ENCODE data around the gene ANXA8.
"Not testable (repeated sequence)": the region's sequence is repeated elsewhere in the genome, so short reads cannot be mapped to it uniquely, and the experiment has no call there.

ANXA8 gene

DNA sequence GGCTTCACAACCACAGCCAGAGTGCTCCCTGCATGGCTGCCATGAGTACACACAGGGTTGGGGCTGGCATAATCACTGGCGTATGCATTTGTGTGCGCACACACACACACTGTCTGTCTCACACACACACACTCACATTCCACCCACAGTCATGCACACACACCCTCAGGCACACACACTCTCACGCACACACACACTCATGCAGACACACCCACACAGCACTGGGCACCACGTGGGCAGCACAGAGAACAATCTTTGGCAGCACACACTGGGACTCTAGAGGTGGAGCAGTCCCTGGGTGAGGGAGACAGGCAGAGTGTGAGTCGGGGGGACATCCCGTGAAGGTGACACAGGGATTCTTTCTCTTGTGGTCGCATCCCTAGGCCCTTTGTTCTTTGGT is 10.4 kb downstream of the ANXA8 start:
- H3K4me3 Mint-ChIP-seq; H3K27me3 Mint-ChIP-seq; H3K4me1 Mint-ChIP-seq (ENCODE audit: low read depth); H3K9me3 Mint-ChIP-seq; intact Hi-C loops (cut with micrococcal nuclease); H3K27ac Mint-ChIP-seq; H3K36me3 Mint-ChIP-seq (ENCODE audit: low read depth): not testable (repeated sequence)

DNA sequence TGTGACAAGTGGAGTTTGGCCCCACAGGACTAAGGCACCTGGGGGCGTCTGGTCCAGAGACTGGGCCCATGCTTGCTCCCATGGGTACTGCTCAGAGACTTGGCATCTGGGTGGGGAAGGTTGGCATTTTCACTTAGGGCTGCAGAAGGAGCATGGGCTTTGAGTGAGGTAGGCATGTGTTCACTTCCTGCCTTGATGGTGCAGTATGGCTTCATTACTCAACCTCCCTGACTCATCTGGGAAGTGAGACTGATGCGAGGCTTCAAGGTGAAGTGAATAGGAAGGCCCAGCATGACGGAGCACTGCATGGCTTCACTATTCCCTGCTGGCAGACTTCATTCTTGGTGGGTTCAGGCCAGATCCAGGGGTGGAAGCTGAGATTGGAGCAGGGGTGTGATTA is 11.3 kb downstream of the ANXA8 start:
- H3K27me3 Mint-ChIP-seq; H3K9me3 Mint-ChIP-seq; H3K4me1 Mint-ChIP-seq (ENCODE audit: low read depth); H3K4me3 Mint-ChIP-seq; H3K36me3 Mint-ChIP-seq (ENCODE audit: low read depth); H3K27ac Mint-ChIP-seq; intact Hi-C loops (cut with micrococcal nuclease): not testable (repeated sequence)

DNA sequence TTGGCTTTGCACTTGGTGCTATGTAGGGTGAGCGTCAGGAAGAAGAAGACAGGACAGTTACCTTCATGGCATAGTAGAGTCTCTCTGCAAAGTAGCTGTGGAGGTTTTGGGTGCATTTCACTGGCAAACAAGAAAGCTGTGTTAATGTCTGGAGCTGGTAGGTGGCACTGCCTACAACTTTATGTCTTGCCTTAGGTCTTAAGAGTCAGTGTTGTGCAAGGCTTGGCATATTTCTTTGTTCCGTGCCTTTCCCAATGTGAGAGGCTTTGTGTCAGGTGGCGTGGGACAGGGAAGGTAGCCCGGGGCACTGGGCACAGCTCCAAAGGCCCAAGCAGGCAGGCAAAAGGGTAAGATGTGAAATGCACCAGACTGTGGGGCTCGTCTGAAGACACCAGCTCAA is 11.8 kb downstream of the ANXA8 start:
- not testable (repeated sequence) for H3K4me3 Mint-ChIP-seq, H3K27ac Mint-ChIP-seq, H3K27me3 Mint-ChIP-seq

DNA sequence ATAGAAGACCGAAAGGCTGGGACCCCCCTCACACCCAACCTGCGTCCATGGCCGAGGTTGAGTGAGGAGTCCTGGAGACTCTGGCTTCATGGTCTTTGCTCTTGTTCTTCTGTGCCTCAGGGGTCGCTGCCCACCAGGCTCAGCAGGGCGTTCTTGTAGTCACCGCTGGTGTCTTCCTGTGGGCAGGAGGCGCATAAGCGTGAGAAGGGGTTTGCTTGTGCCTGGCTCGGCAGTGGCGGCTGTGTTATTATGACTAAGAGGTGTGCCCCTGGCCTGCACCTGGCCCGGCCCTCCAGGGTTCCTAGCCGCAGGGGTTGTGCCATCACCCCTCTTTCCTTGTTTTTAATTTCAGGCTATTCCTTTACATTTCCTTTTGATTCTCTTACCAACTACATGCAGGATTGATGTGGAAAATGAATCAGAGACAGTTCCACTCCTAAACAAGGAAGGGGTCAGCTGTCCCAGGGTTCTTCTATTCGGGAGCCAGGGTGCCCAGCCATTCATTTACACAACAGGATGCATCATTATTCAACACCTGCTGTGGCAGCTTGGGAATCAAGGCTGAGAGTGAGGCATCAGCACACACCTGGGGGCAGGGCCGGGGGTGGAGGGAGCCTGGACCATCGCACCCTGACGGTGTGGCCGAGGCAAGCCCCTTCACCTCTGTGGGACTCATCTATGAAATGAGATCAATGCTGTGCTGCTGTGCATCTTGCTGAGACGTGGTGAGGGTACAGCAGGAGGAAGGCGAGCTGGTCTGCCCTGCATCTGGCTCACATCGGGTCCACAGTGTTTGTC is 15.0 kb downstream of the ANXA8 start:
- intact Hi-C loops (cut with micrococcal nuclease); H3K4me1 Mint-ChIP-seq (ENCODE audit: low read depth); H3K4me3 Mint-ChIP-seq; H3K36me3 Mint-ChIP-seq (ENCODE audit: low read depth); H3K27me3 Mint-ChIP-seq; H3K9me3 Mint-ChIP-seq; H3K27ac Mint-ChIP-seq: not testable (repeated sequence)

More for the DNA sequence above, 11.8 kb downstream of the ANXA8 start:
- H3K36me3 Mint-ChIP-seq (ENCODE audit: low read depth); H3K9me3 Mint-ChIP-seq; H3K4me1 Mint-ChIP-seq (ENCODE audit: low read depth); intact Hi-C loops (cut with micrococcal nuclease): not testable (repeated sequence)

DNA sequence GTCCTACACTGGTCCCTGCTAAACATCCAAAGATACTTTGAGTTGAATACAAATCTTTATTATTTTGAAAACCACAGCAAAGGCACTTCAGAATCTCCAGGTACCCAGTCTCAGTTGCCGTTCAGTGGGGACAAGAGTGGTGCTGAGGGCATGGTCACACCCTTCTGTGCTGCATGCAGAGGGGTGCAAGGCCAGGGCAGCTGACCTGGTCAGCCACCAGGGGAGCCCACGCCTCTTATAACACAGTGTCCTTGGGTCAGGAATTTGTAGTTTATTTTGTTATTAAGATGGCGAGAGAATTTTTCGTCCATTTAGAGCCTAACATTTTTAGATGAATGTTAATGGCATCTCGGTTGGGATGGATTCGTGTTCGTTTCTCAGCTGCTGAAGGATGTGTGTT is 16.0 kb downstream of the ANXA8 start:
- H3K4me3 Mint-ChIP-seq; H3K36me3 Mint-ChIP-seq (ENCODE audit: low read depth); H3K4me1 Mint-ChIP-seq (ENCODE audit: low read depth); H3K27me3 Mint-ChIP-seq; intact Hi-C loops (cut with micrococcal nuclease); H3K9me3 Mint-ChIP-seq; H3K27ac Mint-ChIP-seq: not testable (repeated sequence)

DNA sequence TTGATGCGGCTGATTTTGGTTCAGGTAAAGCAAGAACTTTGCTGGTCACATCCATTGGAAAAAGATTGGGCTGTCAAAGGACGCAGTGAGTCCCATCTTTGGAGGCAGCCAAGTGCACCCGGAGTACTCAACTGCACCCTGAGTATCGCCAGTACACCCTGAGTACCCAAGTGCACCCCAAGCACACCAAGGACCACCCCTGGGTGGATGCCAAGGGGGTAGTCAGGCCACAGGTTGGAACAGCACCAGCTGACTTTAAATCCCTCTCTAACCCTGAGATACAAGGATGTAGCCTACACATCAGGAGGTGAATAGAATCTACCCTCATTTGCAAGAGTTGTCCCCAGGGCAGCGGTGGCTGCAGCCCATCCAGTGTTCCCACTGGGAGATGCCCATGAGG is 16.5 kb downstream of the ANXA8 start:
- H3K27me3 Mint-ChIP-seq; H3K4me1 Mint-ChIP-seq (ENCODE audit: low read depth); H3K4me3 Mint-ChIP-seq; H3K9me3 Mint-ChIP-seq; intact Hi-C loops (cut with micrococcal nuclease); H3K27ac Mint-ChIP-seq; H3K36me3 Mint-ChIP-seq (ENCODE audit: low read depth): not testable (repeated sequence)

DNA sequence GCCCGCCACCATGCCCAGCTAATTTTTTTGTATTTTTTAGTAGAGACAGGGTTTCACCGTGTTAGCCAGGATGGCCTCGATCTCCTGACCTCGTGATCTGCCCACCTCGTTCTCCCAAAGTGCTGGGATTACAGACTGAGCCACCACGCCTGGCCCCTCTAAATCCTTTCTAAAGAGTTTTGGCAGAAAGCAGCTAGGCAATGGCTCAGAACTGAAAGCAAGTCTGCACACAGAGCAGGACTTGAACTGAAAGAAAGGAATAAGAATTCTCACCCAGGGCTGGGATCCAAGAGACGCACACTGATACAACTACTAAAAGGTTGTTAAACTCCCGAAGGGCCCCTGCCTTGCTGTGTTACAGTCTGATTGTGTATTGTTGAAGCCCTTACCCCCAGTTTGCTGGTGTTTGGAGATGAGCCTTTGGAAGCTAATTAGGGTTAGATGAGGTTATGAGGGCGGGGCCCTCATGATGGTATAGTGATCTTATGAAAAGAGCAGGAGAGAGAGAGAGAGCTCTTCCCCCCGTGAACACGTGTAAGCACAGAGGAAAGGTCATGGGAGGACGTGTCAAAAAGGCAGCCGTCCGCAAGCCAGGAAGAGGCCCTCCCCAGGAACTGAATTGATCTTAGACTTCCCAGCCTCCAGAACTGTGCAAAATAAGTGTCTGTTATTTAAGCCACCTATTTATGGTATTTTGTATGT is 18.5 kb downstream of the ANXA8 start:
- H3K4me1 Mint-ChIP-seq (ENCODE audit: low read depth); H3K4me3 Mint-ChIP-seq; H3K36me3 Mint-ChIP-seq (ENCODE audit: low read depth); H3K27ac Mint-ChIP-seq; intact Hi-C loops (cut with micrococcal nuclease); H3K9me3 Mint-ChIP-seq: not testable (repeated sequence)
- peaks cover 10% of the 10 kb centered on the region for H3K27me3 Mint-ChIP-seq

DNA sequence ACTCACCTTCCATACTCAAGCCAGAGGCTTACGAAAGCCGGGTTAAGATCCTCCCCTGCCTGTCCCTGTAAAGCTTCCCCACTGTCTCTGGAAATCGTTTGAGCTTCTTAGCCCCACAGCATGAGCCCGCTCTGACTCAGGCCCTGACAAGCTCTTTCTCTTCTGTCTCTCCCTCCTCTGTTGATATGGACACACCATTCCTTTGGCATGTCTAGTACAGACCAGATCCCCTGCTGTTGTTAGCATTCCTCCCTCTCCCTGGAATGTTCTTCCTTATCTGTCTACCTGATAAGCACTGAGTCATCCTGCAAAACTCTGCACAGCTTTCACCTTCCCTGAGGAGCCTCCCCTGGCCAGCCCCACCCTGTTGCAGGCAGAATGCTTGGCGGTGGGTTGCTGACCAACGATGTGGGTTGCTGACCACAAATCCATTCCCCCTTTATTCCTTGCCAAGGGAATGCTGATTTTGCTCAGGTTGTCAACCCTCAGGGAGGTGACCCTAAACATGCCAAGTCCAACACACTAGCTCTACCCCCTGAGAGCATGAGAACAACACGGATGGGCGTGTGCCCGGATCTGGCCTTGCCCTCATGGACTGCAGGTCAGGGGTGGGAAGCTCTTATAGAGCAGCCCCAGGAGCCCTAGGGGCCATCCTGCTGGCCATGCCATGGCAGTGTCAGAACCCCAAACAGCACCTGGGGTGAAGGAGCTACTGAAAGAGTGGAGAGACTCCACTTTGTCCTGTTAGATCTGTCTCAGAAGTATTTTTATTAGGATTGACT is 21.1 kb downstream of the ANXA8 start:
- H3K27me3 Mint-ChIP-seq, result peaks cover 14% of the 10 kb centered on the region
- H3K4me1 Mint-ChIP-seq (ENCODE audit: low read depth); intact Hi-C loops (cut with micrococcal nuclease); H3K9me3 Mint-ChIP-seq; H3K36me3 Mint-ChIP-seq (ENCODE audit: low read depth); H3K27ac Mint-ChIP-seq; H3K4me3 Mint-ChIP-seq: not testable (repeated sequence)

DNA sequence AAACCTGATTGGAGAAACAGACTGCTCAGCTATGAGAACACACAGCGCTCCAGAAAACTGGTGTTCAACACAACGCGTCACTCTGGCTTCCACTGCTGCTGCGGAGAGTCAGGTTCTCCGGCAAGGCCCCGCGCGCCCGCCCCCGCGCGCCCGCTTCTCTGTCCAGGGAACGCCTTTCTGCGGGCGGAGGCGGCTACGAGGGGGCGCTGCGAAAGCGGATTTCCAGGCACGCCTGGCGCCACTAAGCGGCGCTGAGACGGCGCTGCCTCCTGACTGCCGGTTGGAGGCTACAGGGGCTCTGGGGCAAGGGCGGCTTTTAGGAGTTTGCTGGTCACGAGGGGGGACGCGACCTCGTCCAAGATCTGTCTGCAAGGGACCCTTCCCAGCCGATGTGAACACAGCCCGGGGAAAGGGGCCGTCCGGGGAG is 22.6 kb downstream of the ANXA8 start:
- H3K4me1 Mint-ChIP-seq (ENCODE audit: low read depth); H3K36me3 Mint-ChIP-seq (ENCODE audit: low read depth); H3K9me3 Mint-ChIP-seq; intact Hi-C loops (cut with micrococcal nuclease): not testable (repeated sequence)
- H3K27me3 Mint-ChIP-seq, result peaks cover 14% of the 10 kb centered on the region
- peak overlapping the region; percentile 67 for H3K27ac Mint-ChIP-seq
- peak overlapping the region; percentile 72 for H3K4me3 Mint-ChIP-seq

DNA sequence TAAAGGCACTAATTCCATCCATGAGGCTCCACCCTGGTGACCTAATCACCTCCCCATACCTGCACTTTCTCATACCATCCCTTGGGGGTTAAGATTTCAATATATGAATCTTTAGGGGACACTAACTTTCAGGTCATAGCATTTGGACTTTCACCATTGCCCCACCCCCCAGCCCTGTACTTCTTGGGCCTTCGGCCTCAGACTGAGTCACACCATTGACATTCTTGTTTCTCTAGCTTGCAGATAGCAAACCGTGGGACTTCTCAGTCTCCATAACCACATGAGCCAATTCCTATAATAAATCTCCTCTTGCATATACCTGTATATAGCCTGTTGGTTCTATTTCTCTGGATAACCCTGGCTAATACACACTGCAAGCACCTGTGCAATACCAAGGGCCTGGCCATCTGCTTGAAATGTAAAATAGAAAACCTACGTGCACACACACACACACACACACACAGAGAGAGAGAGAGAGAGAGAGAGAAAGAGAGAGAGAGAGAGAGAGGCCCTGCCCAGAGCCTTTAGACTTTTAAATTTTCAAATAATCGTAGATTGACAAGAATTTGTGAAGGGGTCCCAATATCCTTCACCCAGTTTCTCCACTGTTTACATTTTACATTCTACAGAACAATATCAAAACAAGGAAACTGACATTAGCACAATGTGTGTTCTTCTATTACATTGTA is 25.3 kb downstream of the ANXA8 start:
- Mint-ChIP-seq H3K36me3 (ENCODE audit: low read depth) (no peaks in the 10 kb centered on the region), H3K27ac (no peak overlapping the region)

DNA sequence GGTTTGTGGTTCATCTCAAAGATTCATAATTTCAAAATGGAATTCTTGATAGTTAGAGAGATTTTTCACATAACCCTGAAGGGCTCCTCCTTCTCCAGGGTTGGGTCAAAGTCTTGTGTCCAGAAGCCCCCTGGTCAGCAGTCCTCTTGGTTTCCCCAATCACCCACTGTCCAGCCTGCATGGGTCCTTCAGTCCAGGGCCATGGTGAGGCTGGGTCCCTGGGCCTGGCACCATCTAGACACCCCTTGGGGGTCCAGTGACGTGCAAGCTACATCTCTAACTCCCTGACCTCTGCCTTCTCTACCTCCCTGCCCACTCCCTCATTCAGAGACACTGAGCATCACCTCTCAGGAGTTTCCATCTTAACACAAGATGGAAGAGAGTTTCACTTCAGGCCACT is 26.1 kb downstream of the ANXA8 start:
- Mint-ChIP-seq H3K9me3 (no peaks in the 10 kb centered on the region), H3K27me3 (peaks cover 21% of the 10 kb centered on the region), H3K36me3 (ENCODE audit: low read depth) (no peaks in the 10 kb centered on the region), H3K27ac (no peak overlapping the region), H3K4me3 (no peak overlapping the region), H3K4me1 (ENCODE audit: low read depth) (peaks cover 8% of the 10 kb centered on the region)
- intact Hi-C loops (cut with micrococcal nuclease), result no loop called here

More for the DNA sequence above, 25.3 kb downstream of the ANXA8 start:
- Mint-ChIP-seq H3K4me1 (ENCODE audit: low read depth) (peaks cover 8% of the 10 kb centered on the region), H3K9me3 (no peaks in the 10 kb centered on the region), H3K4me3 (no peak overlapping the region), H3K27me3 (peaks cover 20% of the 10 kb centered on the region)
- intact Hi-C loops (cut with micrococcal nuclease), result no loop called here

DNA sequence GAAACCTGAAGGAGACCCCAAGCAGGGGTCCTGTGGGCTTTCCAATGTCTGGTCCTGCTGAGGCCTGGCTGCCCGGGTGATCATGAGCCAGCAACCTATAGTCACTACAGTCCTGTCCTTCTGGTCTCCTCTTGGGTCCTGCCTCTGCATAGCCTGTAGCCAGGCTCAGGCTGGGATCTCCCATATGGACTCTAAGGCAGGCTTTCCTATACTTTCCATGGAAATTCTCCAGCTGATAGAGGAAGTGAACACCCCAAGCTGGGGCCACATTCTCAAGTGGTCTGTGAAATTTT is 26.4 kb downstream of the ANXA8 start:
- peaks cover 23% of the 10 kb centered on the region for H3K27me3 Mint-ChIP-seq
- H3K4me1 Mint-ChIP-seq (ENCODE audit: low read depth), result peaks cover 8% of the 10 kb centered on the region
- intact Hi-C loops (cut with micrococcal nuclease), result no loop called here
- no peaks in the 10 kb centered on the region for H3K36me3 Mint-ChIP-seq (ENCODE audit: low read depth)
- H3K4me3 Mint-ChIP-seq, result no peak overlapping the region
- no peak overlapping the region for H3K27ac Mint-ChIP-seq
- no peaks in the 10 kb centered on the region for H3K9me3 Mint-ChIP-seq

DNA sequence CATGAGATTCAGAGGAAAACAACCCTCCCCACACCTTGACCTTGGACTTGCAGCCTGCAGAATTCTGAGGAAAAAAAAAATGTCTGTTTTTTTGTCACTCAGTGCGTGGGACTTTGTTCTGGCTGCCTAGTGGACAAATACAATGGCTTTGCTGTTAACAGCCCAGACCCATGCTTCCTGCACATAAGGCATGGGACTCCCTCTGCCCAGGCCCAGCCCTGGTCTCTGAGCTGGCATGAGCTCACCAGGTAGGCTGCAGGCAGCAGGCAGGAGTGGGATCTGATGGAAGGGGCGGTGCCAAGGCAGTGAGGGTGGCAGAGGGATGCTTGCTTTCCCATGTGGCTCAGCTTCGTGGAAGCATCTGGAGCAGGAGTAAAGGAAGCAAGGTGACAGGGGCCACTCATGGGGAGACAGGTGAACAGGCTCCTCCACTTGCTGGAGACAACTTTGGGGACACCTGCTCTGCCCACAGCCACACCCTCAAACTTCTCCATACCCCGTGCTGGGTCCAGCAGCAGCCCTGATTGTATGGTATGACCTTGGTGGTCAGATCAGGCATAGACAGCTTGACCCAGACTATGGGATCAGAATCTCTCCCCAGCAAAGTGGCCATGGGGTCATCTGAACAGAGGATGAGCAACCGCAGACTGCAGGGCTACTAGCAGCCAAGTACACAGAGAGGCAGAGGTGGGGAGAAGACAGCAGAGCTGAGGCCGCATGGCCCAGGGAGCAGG is 27.0 kb downstream of the ANXA8 start:
- Mint-ChIP-seq H3K27me3 (peaks cover 26% of the 10 kb centered on the region), H3K9me3 (no peaks in the 10 kb centered on the region), H3K36me3 (ENCODE audit: low read depth) (no peaks in the 10 kb centered on the region), H3K4me3 (no peak overlapping the region), H3K27ac (no peak overlapping the region), H3K4me1 (ENCODE audit: low read depth) (peaks cover 8% of the 10 kb centered on the region)
- intact Hi-C loops (cut with micrococcal nuclease), result no loop called here

Measured in dendritic cell treated with granulocyte-macrophage colony-stimulating factor and Interleukin-4, amounts not matched to agents 40 ng/mL and 50 ng/mL, for 4 days (primary cell).